ENCODE results near the gene PPIF.

PPIF gene

DNA sequence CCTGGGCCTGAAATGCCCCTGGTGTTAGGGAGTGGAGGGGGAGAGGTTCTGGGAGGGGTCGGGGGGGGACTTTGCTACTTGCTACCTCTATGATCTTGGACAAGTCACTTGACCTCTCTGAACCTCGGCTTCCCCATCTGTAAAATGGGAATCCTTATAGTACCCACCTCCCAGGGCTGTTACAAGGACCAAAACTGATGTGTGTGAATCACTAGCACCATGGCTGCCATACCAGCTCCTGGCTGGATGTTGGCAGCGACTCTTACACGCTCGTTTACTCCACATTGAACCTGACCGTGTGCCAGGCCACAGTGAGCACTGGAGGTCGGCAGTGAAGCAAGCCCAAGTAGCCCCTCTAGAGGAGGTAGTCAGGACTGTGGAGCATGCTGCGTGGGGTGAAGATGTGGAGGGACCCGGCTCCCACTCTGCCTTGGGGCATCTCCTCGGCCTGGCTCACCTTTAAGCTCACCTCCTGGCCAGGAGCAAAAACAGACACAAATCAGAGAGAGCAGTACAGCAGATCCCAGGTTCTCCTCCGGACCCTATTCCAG is 28.9 kb downstream of the PPIF start:
- DNase-seq = no peak

DNA sequence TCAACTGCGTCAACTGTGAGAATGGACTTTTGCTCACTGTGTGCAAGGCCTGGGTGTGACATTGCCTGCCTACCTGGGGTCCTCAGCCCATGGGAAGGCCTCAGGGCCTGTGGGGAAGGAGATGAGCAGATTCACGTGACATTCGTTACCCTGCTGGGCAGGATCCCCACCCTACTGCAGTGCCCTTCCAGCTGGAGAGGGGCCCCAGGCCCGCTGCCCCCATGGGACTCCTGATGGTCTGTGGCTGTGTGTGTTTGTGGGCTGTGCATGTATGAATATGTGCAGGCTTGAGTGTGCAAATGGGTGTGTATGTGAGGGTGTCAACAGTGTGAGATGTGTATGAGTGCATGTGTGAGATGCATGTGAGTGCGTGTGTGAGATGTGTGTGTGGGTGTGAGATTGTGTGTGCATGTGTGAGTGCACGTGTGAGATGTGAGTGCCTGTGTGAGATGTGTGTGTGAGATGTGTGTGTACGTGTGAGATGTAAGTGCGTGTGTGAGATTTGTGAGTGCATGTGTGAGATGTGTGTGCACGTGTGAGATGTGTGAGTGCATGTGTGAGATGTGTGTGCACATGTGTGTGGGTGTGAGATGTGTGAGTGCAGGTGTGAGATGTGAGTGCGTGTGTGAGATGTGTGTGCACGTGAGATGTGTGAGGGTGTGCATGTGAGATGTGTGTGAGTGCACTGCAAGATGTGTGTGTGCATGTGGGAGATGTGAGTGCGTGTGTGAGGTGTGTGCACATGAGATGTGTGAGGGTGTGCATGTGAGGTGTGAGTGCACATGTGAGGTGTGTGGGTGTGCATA is 29.7 kb downstream of the PPIF start:
- DNase-seq = no peak

DNA sequence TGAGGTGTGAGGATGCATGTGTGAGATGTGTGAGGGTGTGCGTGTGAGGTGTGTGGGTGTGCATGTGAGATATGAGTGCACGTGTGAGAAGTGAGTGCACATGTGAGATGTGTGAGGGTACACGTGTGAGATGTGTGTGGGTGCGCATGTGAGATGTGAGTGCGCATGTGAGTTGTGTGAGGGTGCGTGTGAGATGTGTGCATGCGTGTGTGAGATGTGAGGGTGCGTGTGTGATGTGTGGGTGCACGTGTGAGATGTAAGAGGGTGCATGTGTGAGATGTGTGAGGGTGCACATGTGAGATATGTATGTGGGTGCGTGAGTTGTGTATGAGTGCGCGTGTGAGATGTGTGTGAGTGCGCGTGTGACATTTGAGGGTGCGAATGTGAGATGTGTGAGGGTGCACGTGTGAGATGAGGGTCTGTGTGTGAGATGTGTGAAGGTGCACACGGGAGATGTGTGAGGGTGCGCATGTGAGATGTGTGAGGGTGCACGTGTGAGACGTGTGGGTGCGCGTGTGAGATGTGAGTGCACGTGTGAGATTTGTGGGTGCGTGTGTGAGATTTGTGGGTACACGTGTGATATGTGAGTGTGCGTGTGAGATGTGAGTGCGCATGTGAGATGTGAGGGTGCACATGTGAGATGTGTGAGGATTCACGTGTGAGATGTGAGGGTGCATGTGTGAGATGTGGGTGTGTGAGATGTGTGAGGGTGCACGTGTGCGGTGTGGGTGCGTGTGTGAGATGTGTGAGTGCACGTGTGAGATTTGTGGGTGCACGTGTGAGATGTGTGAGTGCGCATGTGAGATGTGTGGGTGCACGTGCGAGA is 30.5 kb downstream of the PPIF start:
- no peak for DNase-seq

DNA sequence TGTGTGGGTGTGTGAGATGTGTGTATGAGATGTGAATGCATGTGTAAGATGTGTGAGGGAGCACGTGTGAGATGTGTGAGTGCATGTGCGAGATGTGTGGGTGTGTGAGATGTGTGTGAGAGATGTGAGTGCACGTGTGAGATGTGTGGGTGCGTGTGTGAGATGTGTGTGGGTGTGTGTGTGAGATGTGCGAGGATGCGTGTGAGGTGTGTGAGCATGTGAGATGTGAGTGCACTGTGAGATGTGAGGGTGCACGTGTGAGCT is 31.0 kb downstream of the PPIF start:
- no peak for DNase-seq

DNA sequence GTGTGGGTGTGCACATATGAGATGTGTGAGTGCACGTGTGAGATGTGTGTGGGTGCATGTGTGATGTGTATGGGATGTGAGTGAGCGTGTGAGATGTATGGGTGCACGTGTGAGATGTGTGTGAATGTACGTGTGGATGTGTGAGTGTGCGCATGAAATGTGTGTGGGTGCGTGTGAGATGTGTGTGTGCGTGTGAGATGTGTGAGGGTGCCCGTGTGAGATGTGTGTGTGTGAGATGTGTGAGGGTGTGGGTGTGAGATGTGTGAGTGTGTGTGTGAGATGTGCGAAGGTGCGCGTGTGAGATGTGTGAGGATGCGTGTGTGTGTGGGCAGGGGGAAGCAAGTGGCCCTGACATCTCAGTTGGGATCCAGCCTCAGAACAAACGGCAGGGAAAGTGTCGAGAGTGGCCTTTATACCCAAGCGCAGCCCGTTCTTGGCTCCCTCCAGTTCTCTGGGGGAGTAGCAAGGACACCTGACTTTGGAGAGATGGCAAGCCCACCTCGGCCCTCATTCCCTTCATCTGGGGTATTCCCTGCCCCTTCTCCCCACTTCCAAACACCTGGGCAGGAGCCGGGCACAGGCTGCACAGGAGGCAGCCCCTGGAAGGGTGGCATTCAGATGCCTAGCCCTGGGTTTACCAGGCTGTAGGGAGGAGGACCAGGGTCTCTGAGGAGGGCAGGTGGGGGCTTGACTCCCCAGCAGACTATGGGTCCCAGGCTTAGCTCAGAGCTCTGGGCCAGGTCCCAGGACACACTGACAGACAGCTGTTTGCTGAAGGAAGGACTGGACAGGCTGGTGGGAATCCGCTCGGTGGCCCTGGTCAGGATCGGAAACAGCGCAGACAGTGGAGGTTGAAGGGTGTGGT is 31.6 kb downstream of the PPIF start:
- no peak for DNase-seq

DNA sequence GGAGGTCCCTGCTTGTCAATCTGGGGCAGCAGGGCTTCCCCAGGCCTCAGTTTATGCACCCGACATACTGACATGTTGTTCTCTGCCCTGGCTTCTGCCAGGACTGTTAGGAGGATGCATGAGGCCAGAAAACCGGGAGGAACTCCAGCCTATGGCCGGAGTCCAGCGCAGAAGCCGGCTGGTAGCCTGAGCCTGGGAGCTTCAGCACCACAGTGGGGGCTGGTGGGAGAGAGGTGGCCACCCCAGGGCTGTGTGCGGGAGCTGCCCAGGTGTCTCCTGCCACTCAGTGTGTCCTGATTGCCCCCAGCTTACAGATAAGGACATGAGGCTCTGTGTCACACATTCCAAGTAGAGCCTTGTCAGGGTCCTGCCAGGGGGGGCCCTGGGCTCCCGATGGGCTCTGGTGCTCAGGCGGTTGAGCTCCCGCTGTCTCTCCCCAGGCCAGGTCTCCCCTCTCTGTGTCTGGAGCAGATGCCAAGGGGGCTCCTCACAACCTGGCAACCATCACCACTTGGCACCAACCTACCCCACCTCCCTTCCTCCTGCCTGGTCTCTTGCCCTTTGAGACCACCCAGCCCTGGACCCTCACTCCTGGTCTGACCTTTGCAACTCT is 32.3 kb downstream of the PPIF start:
- no peak for DNase-seq

DNA sequence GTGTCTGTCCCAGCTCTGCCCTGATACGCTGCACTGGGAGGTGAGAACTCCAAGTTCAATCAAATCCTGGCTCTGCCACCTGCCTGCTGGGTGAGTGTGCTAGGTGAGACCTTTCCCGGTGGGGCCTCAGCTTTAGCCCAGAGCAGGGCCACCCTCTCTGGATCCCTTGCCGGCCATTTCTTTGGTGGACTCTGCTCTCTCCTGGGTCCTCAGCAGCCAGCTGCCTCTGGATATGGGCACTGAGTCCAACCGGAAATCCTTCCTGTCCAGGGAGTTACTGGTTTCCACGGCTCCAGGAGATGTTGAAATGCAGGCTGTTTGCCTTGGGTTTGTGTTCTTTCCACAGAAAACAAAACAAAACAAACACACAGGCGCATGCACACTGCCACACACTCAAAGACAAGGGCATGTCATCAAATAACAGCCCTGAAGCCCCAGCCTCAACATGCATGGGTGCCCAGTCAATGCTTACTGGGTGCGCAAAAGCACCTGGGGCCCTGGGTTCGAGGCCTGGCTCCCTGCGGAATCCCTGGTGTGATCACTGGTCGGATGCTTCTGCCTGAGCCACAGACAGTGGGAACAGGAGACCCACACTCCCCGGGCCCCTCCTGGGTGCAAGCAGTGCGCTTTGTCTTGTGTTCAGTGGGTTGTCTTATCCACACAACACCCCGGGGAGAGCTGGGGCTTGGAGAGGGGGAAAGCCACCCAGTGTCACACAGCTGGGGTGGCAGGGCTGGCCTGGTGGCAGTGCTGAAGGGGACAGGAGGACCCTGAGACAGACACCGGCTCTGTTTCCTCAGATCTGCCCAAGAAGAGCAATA is 33.1 kb downstream of the PPIF start:
- no peak for DNase-seq

DNA sequence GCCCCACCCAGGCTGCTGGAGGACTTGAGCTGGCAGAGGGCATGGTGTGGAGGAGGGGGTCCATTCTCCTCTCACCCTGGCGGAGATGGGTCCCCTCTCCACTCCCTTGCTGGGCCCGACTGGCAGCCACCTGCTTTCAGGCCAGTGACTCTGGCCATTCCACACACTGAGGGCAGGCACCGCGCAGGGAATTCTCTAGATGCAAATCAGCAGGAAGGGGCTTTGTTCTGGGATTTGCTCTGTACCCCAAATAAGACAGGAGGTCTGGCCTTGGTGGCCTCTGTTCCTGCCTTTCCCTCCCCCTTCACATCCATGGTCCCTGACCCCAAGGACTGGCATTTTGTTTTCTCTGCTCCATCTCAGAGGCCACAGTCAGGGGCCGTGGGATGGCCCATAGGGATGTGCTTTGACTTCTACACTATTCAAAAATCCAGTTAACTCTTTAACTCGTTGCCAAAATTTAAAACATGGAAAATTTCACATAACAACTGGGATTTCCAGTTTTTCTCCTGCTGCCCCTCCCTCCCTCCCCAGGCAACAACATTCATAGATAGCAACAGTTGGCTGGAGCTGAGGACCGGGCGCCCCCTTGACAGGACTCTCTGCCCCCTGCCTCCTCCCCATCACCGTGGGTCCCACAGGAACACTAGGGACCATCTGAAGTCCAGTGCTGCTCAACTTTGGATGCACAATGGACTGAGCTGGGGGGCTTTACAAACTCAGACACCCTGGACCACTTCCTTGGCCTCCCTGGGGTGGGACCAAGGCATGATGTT is 33.9 kb downstream of the PPIF start:
- no peak for DNase-seq

DNA sequence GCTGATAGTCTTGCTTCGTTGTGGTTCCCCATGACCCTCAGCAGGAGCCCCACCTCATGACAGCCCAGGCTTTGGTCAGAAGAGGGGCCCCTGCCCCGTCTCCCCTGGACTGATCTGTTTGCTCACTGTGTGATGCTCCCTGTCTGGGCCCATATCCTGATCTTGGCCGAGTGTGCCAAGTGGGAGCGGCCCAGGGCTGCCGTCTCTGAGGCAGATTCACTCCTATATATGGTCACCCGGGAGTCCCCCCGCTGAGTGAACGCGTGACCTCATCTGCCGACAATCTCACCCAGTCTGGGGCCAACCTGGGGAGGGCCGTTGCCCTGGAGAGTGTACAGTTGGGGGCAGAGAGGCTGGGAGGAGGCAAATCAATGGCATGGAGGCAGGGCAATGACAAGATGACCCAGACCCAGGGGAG is 34.5 kb downstream of the PPIF start:
- DNase-seq = no peak

DNA sequence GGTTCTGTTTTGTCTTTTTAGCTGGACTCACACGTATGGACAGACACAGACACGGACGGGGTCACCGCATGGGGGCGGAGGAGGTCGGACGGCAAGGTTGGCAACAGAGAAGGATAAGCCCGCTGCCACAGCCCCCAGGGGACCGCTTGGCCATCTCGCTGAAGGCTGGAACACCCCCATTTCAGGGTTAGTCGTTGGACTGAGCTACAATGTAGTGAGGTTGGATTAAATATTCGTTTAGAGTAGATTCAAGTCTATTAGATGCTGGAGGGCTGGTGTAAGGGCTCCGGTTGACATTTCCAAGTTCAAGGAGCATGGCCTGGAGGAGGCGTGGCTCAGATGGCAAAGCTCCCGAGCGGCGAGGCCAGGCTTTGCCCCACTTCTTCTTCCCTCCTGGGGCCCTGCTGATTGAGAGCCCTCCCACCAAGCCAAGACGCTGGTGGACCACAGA is 35.2 kb downstream of the PPIF start:
- DNase-seq = no peak

DNA sequence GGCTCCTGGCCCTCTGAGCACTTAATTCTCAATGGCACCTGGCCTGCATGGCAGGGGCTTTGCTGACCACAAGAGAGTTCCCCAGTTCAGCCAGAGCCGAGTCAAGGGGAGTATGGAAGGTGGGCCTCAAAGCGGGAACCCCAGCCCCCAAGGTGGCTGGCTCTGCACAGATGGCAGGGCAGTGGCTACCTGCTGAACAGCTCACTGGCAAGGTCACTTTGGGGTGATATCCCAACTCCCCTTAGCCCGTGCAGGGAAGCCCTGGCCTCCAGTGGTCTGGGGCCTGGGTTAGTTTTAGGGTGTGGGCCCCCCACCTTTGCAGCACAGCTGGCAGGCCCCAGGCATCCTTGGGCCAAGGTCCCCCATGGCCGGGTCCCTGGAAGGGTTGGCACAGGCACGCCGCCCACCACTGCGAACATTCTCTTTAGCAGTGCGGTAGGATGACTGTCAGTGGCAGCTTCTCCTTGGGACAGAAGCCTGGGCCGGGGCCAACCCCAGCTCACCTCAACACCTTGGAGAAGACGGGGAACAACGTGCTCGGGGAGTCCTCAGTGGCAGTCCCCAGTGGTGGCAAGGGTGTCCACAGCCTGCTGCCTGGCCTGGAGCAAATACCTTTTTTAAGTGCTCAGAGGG is 36.8 kb downstream of the PPIF start:
- DNase-seq = no peak

DNA sequence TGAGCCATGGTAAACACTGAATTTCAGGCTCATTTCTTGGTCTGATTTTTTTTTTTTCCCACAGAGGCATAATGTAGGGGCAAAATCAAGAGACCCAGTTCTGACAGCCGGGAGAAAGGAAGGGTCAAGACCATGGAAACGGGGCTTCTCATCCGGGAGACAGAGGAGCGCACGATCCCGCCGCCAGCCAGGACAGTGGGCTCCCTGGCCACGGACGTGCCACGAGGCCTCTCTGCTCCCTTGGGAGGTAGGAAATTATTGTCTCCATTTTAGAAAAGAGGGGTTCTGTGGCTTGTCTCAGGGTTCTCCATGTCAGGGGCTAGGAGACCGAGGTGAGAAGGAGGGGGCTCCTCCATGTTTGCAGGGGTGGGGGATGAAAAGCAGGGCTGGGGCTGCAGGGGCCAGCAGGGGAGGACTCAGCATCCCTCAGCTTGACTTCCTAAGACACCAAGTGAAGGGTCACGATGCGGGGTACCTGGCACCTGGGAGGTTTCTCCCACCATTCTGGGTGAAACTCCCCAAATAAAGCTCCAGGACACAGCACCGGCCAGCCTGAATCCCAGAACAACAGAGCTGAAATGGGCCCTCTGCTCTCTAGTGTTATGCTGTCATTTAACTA is 37.6 kb downstream of the PPIF start:
- DNase-seq = no peak

DNA sequence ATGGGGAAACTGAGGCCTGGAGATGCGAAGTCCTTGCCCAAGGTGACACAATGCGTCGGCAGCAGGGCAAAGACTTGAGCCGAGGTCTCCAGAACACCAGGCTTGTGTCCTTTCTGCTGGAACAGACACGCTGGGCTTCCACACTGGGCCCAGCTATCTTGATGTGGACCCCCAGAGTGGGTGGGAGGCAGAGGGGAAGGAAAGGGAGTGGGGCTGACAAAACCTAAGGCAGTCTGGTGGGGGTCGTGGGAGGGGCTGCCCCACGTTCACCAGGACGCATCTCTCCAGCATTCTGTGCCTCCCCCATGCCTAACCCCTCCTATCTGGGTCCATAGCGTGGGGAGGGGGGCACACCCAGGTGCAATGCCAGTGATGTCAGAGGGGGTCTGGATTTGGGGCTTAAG is 38.1 kb downstream of the PPIF start:
- DNase-seq = no peak

DNA sequence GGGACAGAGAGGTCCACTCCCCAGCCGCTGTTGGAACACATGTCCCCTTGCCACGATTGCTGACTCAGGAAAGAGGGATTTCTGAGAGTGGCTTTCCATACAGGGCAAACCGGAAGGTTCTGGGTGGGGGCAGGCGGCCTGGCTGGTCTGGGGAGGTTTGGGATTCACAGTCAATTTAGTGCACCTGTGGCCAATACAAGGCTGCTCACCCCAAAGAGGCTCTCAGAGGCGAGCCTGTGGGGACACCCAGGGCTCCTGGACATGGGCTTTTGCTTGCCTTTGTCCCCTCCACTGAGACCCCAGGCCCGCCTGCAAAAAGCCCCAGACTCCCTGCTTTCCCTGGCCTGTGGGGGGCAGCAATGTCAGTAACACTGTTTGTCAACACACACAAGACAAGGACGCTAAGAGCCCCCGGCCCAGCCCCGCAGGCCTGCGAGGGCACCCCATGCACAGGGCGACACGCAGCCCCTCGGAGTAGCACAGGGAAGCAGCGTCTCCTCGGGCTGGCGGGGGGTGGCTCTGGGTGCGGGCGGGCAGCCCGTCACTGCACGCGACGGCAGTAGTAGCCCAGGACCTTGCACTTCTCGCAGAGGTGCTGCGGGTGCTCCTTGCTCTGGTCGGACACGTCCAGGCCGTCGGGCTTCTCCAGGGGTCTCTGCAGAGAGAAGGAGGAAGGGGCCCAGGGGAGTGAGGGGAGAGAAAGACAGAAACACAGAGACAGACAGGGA is 38.7 kb downstream of the PPIF start:
- no peak for DNase-seq

DNA sequence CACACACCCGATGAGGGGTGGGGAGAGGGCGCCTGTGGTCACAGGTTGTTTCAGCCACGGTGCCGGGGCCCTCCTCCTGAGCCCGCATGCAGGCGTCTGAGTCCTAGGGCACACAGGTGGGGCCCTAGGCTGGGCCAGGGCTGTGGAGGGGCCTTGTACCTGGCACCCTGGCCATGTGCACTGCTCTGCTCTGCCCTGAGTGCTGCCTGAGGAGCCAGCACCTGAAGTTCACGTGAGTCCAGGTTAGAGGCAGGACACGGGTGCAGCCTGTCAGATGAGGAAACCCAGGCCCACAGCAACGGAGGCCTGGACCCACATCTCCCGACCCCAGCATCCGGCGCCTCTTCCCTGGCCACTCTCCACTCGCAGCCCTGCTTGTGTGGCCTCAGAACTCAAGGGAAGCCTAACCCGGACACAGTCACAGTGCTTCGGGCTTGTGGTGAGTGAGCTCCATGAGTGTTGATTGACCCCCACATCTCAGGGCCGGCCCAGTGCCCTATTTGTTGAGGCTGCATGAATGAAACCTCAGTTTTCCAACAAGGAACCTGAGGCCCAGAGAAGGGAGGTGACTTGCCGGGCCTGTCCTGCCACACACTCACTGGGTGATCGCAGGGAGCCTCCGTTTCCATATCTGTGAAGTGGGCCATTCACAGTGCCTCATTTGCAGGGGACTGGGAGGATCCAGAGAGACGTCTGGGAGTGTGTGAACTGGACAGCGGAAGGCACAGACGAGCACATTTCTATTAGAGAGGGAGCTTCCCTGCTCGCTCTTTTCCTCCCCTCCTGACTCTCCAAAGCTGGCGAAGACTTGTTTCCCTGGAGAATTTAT is 39.6 kb downstream of the PPIF start:
- no peak for DNase-seq

DNA sequence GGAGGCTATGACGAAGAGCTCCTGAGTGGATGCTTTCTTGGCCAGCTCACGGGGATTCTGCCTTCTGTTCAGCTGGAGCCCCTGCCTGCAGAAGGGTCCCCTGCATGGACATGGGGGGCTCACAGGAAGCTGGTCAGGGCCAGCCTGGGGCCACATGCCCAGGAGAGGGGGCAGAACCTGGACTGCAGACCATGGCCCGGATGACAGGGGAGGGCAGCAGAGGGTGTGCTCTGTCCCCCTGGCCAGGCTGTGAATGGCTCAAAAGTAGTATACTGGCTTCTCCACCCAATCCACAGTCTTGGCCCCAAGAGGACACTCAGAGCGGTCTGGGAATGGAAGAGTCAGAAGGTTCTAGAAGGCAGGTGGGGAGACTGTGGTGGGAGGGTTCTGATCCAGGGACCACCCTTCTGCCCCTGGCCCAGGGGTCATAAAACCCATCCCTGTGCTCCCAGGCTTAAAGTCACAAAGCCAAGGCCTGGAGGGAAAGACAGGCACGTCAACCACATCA is 40.3 kb downstream of the PPIF start:
- no peak for DNase-seq

DNA sequence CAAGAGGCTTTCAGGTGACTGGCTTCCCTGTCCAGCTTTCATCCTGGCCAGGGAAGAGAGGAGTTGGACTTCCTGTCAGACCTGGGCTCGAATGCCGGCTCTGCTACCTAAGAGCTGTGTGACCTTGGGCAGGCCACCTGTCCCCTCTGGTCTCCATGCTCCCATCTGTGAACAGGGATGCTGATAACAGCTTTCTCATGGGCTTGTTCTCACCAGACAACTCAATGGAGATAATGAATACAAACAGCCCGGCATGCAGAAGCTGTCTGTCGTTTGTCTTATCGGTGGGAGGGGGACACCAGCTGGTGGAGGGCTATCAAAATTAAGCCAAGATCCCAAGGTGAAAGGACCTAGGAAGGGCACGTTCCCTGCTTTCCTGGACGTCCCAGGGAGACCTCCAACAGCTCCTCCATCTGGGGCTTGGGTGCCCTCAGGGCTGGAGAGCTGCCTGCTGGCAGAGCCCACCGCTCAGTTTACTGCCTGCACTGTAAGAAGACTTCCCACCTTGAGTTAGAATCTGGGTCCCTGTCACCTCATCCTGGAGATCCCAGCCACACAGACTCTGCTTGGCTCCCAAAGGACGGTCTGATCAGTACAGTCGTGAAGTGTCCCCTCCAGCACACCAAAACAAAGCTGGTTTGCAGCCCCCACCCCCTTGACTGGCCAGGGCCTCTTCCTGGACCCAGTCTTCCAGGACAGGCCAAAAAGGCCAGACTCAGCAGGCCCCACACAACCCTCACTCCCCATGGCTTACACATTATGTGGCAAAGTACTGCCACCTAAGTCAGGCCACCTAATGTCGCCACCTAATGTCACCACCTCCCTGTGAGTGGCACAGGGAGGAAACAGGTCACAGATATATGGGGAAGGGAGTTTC is 40.9 kb downstream of the PPIF start:
- DNase-seq = no peak
